Measurements from ENCODE around the gene NTNG1. TPM values are rescaled to one million over a fixed set of nuclear protein-coding genes. Genes with fewer than 3 reads are reported as not detected.

NTNG1 gene
- total RNA-seq, 1 donor, result 20.9 TPM

DNA sequence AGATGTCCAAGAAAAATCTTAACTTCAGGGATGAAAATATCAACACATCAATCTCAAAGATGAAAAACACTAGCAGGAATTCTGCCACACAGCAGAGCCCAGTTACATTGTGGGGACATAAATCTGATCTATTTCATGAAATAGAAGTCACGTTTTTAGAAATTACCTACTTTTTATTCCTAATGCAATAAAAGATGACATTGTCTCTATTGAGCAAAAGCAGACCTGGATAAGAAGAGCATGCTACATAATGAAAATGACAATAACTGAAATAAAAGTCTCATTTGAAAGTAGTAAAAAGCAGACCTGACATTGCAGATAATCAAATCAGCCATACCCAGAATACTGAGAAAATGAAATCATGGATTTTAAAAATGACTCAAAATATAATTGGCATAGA, 156.8 kb downstream of the NTNG1 start:
- DNase-seq (ENCODE audit: low read depth), result no peak
- TF ChIP-seq, protein P1, sequence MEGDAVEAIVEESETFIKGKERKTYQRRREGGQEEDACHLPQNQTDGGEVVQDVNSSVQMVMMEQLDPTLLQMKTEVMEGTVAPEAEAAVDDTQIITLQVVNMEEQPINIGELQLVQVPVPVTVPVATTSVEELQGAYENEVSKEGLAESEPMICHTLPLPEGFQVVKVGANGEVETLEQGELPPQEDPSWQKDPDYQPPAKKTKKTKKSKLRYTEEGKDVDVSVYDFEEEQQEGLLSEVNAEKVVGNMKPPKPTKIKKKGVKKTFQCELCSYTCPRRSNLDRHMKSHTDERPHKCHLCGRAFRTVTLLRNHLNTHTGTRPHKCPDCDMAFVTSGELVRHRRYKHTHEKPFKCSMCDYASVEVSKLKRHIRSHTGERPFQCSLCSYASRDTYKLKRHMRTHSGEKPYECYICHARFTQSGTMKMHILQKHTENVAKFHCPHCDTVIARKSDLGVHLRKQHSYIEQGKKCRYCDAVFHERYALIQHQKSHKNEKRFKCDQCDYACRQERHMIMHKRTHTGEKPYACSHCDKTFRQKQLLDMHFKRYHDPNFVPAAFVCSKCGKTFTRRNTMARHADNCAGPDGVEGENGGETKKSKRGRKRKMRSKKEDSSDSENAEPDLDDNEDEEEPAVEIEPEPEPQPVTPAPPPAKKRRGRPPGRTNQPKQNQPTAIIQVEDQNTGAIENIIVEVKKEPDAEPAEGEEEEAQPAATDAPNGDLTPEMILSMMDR (IDR thresholded peaks at IDR 0.05; ENCODE audit: insufficient read depth, low read length), result no peak

DNA sequence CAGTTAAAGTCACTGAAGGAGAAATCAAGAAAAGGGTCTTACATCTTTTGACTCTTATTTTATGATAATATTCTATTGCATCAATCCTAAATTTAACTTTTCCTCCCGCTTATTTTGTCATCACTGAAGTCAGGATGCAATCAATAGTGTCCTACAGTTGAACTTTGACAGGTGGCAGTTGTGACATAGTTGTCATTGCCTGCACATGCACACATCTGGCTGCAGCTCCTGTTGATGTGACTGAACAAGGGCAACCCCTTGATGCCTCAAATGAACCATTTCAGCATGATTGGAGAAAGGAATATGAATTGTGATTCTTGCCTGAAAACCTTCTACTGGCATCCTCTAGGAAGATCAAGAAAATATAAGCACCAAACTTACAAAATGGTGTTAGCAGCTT, 157.7 kb downstream of the NTNG1 start:
- TF ChIP-seq, protein P1 (IDR thresholded peaks at IDR 0.05; ENCODE audit: insufficient read depth, low read length), result no peak
- DNase-seq (ENCODE audit: low read depth), result no peak
- no peak overlapping the region for H3K4me3 ChIP-seq (ENCODE audit: low read depth, low read length)

More for the DNA sequence above, 156.8 kb downstream of the NTNG1 start:
- H3K4me3 ChIP-seq (ENCODE audit: low read depth, low read length), result no peak overlapping the region

DNA sequence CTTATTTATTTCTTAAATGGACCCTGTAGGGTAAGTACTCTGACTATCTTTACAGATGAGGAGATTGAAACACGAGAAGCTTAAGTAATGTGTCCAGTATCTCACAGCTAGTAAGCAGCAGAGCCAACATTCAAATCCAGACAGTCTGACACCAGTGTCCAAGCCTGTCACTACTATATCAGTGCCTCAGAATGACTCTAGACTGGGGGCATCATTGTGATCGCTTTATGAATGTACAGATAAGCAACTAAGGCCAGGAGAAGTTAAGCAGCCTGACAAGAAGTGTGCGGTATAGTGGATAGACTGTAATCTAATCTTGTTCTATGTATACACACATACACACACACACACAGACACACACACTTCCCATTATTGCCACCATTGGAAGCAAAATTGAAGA, 158.7 kb downstream of the NTNG1 start:
- DNase-seq (ENCODE audit: low read depth), result no peak
- H3K4me3 ChIP-seq (ENCODE audit: low read depth, low read length), result no peak overlapping the region
- TF ChIP-seq, protein P1 (IDR thresholded peaks at IDR 0.05; ENCODE audit: insufficient read depth, low read length), result no peak

DNA sequence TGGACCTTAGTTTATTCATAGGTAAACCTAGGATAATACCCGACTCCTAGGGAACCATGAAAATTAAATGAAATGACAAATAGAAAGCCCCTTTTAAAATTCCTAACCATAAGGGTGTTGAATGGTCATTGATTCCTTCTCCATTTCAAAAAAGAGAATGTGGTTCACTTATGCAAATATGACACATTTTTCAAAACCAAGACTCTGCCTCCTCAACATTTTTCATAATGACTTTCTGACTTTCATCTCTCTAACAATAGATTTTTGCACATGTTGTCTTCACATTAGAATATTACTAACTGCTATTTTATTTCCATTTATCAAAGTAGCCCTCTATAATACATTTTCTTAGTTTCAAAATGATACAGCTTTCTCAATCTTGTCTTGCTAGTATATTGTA, 169.1 kb downstream of the NTNG1 start:
- TF ChIP-seq, protein P1 (IDR thresholded peaks at IDR 0.05; ENCODE audit: insufficient read depth, low read length), result no peak
- no peak for DNase-seq (ENCODE audit: low read depth)
- H3K4me3 ChIP-seq (ENCODE audit: low read depth, low read length), result no peak overlapping the region

DNA sequence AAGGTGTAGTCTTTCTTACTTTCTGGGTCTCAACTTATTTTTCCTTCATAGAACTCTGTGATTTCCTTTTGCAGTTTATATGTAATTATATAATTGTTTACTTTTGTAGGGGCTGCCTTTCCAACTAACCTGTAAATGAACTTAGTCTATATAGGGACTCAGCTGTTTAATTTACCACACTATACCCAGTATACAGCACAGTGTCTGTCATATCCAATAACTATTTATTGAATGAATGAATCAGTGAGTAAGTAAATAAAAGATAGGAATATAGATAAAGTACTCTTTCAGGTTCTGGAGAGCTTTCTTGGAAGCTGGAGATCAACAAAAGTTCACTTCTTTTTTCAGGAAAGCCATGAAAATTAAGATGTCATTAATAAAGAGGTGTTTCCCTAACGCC, 174.8 kb downstream of the NTNG1 start:
- DNase-seq (ENCODE audit: low read depth), result no peak
- TF ChIP-seq, protein P1 (IDR thresholded peaks at IDR 0.05; ENCODE audit: insufficient read depth, low read length), result no peak
- H3K4me3 ChIP-seq (ENCODE audit: low read depth, low read length), result no peak overlapping the region

DNA sequence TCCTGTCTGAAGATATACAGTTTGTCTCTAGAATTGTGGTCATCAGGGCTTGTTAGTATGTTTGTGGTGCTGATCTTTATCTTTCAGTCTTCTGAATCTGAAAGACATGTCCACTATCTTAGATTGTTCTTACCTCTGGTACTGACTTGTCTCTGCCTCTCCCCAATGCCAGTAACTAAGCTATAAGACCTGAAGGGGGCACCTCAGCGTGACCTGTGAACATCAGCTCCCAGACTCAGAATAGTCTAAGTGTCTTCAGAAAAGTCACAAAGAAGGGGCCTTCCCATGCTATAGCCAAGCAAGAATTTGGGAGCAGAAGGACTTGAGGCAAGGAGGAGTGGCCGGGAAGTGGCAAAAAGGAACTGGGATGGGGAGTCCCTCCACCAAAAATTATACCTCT, 178.1 kb downstream of the NTNG1 start:
- TF ChIP-seq, protein P1 (IDR thresholded peaks at IDR 0.05; ENCODE audit: insufficient read depth, low read length), result no peak

DNA sequence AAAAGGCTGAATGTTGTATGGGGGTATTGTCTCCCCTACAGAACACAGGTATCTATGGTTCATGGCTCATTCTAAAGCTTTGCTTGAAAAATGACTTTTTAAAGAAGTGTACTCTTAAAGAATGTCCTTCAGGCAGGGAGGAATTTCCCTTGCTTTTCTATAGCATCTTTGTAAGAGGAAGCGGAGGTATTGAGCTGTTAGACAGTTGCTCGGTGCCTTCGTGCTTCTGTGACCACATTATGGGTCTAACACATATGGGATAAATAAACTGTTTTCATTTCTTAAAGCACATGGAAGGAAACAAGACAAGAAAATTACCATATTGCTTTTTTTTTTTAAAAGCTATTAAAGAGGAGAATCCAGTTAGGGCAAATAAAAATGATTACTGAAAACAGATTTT, 182.9 kb downstream of the NTNG1 start:
- no peak for DNase-seq (ENCODE audit: low read depth)
- no peak overlapping the region for H3K4me3 ChIP-seq (ENCODE audit: low read depth, low read length)
- TF ChIP-seq, protein P1 (IDR thresholded peaks at IDR 0.05; ENCODE audit: insufficient read depth, low read length), result no peak

More for the DNA sequence above, 178.1 kb downstream of the NTNG1 start:
- no peak overlapping the region for H3K4me3 ChIP-seq (ENCODE audit: low read depth, low read length)
- no peak for DNase-seq (ENCODE audit: low read depth)

Data from fibroblast of the aortic adventitia (primary cell).